Measurements from ENCODE around the gene ZNF761.
"Not testable (repeated sequence)": the region's sequence is repeated elsewhere in the genome, so short reads cannot be mapped to it uniquely, and the experiment has no call there.

DNA sequence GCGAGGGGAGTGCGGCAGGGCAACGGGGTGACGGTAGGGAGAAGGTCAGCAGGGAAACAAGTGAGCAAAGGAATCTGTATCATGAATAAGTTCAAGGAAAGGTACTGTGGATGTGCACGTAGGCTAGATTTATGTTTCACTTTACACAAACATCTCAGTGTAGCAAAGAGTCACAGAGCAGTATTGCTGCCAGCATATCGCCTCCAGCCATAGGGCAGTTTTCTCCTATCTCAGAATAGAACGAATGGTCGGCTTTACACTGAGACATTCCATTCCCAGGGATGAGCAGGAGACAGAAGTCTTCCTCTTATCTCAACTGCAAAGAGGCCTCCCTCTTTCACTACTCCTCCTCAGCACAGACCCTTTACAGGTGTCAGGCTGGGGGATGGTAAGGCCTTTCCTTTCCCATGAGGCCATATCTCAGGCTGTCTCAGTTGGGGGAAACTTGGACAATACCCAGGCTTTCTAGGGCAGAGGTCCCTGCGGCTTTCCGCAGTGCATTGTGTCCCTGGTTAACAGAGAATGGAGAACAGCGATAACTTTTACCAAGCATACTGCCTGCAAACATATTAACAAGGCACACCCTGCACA lies 28.4 kb downstream of the ZNF761 start:
- TF ChIP-seq, protein P1, sequence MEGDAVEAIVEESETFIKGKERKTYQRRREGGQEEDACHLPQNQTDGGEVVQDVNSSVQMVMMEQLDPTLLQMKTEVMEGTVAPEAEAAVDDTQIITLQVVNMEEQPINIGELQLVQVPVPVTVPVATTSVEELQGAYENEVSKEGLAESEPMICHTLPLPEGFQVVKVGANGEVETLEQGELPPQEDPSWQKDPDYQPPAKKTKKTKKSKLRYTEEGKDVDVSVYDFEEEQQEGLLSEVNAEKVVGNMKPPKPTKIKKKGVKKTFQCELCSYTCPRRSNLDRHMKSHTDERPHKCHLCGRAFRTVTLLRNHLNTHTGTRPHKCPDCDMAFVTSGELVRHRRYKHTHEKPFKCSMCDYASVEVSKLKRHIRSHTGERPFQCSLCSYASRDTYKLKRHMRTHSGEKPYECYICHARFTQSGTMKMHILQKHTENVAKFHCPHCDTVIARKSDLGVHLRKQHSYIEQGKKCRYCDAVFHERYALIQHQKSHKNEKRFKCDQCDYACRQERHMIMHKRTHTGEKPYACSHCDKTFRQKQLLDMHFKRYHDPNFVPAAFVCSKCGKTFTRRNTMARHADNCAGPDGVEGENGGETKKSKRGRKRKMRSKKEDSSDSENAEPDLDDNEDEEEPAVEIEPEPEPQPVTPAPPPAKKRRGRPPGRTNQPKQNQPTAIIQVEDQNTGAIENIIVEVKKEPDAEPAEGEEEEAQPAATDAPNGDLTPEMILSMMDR (IDR thresholded peaks at IDR 0.05): not testable (repeated sequence)
- not testable (repeated sequence) for TF ChIP-seq EP300 (IDR thresholded peaks at IDR 0.05); POLR2A (IDR thresholded peaks at IDR 0.05; ENCODE audit: low read depth)

Measured in esophagus muscularis mucosa (tissue), 4 donors.